NCI-H1930 (cell line): ENCODE data around the gene PI4KA.

Experiments
- DNase-seq, 2 experiments: peaks; one replicate each; lab custom pipeline; 2025; lab: John Stamatoyannopoulos, UW

PI4KA gene

DNA sequence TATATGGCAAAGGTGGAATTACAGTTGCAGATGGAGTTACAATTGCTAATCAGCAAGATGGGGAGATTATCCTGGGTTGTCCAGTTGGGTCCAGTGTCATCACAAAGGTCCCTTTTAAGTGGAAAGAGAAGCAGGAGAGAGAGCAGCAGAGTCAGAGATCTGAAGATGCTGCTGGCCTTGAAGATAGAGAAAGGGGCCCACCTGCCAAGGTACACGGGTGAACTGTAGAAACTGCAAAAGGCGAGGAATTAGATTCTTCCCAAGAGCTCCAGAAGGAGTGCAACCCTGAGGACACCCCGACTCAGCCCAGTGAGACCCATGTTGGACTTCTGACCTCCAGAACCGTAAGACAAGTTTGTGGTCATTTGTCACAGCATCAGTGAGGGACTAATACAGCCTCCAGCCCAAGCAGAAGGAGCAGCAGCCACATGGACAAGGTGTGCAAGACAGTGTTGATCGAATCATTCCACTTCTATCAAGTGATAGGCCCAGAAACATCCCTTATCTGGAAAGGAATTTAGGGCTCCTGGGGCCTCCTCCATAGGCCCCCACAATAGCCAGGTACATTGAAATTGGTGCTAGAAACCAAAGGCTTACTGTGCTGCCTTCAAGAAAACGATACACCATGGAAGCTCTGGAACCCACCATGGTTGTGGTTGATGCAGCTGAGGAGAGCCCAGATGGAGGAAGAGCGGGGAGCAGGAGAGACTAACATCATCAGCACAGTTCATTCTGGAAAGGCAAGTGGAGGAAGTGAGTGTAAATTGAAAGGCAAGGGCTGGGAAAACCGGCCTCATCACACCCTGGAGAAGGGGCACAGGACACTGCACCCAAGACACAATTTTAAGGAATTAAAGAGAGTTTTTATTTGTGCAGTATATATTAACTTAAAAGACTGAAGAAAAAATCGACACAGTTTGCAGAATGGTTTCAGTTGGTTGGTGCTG is 23.5 kb upstream of the PI4KA start:
- DNase-seq, result no peak

DNA sequence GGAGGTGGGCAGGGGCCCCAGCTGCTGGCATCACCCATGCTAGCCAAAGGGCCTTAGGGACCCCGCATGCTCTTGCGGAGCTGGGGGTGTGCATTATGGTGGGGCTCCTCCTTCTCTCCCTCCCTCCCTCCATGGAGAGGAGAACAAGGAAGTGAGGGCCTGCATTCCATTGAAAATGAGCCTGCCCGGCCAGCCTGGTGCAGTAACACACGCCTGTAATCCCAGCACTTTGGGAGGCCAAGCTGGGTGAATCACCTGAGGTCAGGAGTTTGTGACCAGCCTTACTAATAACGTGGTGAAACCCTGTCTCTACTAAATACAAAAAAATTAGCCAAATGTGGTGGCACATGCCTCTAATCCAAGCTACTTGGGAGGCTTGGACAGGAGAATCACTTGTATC is 22.6 kb upstream of the PI4KA start:
- DNase-seq, result no peak

DNA sequence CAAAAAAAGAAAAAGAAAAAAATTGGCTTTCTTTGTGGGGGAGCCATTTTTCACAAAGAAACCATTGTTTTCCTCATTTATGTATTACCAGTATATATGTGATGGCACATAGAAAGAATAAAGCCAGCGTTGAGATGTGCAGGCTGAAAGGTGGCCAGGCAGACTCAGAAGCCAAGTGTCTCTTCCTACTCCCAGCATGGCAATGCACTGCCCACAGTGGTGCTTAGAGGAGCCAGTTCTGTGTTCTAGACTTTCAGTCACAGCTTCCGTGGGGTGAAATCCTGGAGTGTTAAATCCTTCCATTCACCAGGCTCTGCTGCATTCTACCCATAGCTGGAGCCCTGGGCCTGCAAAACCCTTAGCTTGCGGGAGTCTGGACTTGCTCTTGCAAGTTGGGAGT is 19.1 kb upstream of the PI4KA start:
- DNase-seq, result no peak

DNA sequence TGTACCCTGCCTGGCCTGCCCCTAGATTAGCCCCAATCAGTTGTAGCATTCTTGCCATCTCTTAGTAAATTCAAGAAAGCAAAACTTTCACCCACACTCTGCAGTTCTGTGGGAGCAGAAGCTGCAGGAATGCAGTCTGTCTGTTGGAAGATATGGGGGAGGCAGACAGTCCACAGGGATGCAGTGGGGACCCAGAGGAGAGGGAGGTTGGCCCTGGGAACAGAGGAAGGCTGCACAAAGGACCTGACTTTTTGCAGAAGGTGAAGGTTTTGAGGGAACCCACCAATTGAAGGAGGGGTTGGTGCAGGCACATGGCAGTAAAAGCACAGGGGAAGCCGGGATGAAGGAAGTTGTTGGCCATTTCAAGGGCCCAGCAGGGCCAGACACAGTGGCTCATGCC is 16.7 kb upstream of the PI4KA start:
- DNase-seq, result no peak

DNA sequence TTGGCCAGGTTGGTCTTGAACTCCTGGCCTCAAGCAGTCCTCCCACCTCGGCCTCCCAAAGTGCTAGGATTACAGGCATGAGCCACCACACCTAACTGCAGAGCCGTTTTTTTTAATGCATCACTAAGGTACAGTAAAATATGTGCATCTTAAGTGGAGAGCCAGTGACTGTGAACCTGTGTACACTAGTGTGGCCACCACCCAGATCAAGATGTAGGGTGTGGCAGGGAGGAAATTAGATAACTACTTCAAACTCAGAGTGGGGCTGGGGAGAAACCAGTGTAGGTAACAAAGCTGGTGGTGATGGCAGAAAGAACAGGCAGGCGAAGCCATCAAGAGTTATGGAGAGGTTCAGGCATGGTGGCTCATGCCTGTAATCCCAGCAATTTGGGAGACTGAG is 14.6 kb upstream of the PI4KA start:
- DNase-seq, result no peak

DNA sequence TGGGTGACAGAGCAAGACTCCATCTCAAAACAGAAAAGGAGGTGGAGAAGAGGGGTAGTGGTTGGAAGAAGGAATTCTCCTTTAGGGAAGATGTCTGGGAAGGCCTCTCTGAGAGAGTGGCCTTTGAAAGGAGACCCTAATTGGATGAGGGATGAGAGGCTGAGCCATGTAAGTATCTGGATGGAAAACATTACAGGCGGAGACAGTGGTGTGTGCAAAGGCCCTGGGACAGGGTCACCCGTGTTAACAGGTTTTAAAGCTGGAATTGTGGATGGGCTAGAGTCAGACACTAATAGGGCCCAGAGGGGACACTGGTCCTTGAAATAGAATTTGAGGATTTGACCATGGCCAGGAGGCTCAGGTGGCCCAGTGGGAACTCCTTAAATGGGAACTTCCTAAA is 10.6 kb upstream of the PI4KA start:
- no peak for DNase-seq

DNA sequence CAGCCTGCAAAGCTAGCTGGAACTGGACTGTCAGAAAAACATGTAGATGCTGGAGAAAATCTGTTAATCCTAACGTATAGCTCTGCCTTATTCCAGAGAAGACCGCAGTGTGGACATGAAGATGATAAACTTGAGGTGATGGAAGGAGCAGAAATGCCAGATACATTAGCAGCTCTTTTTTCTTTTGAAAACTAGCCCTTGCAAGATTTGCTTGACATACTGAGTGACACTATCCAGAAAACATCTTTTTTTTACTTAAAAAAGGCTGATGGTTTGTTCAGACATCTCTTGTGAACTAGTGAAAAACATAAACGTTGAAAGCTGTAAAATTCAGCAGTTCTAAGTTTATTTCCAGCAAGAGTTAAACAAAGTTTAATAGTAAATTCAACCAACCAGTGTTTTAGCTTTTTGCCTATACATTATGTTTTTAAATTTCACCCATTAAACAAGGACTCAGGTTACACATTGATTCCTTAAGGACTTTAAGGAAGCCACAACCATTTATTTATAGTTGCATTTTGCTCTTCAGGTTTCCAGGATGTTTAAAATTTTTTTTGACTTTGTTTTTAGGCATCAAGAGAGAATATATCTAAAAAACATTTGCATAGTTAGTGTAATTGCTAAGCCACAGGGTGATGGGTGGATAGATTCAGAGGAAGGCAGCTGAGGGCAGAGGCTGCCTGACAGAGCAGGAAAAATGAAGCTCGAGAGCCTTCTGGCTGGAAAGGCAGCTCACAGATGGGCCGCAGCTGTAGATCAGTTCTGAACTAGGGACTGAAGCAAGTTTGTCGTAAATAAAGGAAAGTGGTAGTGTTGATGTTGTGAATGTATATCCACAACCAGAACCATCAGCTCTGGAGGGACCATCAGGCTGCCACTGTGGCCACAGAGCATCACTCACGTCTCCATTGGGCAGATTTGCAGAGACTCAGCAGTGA is 9.7 kb upstream of the PI4KA start:
- no peak for DNase-seq

DNA sequence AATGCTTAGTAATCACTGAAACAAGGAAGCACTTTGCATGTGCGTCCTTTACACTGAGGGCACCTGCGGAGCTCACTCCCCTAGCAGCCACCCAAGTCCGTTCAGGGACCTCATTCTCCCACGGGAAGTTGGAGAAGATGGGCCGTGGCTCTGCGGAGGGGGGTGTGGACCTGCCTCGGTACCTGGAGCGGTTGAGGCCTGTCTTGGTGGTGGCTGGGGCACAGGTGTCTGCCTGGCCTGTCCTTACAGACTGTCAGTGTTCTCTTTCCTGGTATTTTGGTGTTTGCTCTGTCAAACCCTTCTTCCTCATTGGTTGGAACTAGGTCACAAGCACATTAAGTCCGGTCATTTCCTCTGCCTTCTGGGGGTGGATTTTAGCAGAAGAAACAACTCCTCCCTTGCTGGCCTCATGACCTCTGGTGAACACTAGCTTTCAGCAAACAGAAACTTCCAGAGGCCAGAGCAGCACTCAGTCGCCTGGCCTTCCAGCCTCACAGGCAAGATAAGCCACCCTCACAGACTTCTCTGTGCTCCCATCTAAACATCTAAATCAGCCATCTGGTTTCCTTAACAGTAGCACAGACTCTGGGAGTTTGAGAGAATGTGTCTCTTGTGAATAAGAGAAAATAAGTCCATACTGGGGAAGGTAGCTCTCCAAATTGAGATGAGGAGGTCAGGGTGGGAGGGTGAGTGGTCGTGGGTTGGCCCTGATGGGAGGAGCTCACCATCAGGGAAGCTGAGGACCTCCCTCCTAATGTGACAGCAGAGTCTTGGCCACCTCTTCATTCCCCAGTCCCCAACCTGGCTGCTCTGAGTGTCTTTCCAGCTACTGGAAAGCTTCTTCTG is 8.8 kb upstream of the PI4KA start:
- no peak for DNase-seq

DNA sequence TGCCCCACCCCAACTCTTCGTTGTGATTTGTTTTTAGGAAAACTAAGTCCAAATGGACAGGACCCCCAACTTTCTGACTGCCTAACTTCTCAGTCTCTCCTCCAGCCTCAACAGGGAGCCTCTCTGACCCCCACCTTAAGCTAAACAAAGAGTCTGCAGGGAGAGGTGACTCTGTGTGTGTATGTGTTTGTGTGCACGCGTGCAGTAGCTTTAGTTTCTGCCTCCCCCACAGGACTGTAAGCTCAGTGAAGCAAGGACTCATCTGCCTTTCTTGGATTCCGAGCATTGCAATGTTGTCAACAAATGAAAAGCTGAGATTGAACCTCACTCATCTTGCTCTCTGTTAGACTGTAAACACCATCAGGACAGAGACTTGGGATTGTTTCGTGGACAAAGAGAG is 8.1 kb upstream of the PI4KA start:
- DNase-seq, result no peak

DNA sequence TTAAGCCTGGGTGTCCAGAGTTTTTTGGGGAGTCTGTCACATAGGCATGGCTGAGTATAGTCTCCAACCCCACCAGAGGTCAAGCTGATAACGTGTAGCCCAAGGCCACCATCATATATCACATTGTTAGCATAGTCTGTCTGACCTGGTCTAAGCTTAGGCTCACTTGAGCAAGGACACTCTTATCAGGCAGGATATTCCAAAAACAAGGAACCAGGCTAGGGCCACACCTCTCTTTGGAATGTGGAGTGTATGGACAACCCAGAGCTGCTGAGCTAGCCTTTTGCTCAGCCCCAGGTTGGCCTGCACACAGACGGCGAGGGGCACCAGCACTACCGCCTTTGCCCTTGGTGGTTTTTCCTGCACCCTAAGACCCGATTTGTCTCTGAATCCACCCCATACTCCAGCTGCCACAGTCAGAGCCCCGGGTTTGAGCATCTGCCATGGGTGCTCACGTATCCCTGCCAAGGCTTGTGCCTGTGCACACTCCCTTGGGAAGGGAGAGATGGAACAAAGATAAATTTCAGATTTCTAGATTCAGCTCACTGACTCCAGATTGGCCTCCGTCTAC is 7.3 kb upstream of the PI4KA start:
- DNase-seq, result no peak

DNA sequence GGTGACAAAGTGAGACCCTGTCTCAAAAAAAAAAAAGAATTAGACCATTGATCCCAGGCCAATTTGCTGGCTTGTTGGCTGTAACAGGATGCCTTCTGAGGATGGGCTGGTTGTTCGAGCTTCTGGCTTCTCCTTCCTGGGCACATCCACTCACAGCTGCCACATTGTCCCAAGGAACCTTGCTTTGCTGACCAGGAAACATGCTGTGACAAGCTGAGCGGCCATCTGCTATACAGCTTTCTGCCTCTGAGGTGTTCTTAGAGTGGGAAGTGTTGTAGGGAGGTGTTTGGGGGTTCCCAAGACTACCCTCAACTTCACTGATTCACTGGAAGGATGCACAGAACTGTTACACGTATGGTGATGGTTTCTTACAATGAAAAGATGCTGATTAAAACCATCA is 6.7 kb upstream of the PI4KA start:
- no peak for DNase-seq

DNA sequence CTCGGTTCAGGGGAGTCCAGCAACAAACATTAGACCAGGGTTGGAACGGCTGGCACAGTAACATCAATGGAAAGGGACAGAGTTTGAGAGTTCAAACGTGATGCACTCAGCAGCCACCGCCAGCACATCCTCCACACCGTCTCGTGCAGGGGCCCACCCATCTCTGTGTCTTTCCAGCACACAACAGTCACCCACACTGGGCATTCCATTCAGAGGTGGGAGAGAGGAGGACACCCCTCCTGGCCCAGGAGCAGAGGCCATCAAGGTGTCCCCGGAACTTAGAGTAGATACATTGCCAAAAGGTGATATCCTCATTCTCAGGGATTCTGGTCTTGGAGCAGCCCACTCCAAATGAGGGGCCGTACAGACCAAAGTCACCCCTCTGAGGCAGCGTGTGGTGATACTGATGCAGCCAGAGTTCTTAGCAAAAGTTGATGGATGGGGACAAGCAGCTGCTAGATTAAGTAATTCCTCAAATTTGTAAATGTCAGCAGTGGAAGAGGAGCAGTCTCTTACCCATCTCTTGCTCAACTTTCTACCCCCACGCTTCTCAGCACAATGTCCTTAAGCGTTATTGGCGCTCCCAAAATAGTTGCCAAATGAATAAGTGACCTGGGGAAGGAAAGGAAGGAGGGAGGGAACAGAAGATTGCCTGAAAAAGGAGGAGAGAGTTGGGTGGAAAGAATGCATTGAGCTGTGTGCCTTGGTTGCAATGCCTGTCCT is 5.7 kb upstream of the PI4KA start:
- no peak for DNase-seq

DNA sequence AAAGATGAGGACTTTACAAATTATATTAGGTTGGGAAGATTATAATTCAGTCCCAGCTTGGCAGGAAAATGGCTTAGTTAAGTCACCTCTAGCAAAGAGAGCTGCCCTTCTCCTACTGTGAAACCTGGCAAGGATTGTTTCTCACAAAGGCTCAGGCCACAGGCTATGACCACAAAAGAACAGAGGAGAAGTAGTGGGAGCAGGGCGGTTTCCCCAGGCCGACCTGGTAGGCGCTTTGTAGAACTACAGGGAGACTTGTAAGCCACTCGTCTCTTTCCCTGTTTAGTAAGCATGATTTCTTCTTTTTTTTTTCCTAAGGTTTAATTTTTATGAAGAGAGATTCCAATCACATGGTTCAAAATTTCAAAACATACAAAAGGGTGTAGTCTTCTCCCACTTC is 4.8 kb upstream of the PI4KA start:
- DNase-seq, result no peak

DNA sequence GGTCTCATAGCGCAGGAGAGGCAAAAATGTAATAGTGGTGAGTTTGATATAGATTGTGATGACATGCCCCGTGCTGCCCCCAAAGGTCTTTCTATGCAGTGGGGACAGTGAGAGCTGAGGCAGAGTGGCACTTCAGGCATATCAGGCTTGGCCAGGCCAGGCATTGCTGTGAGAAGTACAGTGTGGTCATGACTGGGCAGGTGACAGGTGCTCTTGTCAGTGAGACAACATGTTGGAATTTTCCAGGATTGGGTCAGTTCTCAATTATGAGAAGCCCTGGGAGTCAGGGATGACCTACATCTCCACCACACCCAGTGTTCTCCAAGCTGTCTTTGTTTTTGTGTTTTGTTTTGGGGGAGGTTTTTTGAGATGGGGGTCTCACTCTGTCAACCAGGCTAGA is 3.9 kb upstream of the PI4KA start:
- DNase-seq, result no peak

DNA sequence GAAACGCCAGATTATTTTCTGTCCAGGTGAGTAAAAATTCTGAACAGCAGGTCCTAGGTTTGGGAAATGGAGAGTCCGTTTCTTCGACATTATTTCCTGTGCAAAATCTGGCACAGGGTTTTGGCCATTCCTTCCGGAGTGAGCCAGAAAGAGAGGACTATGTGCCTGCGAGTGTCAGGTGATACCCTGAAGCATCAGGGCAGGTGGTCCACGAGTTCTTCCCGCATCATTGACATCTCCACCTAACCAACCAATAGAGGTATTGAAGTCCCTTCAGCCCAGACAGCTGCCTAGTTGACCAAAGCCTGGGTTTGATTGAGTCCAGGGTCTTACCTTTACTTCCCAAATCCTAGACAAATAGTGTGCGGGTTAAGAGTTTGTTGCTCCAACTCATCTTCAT is 1.0 kb upstream of the PI4KA start:
- no peak for DNase-seq

DNA sequence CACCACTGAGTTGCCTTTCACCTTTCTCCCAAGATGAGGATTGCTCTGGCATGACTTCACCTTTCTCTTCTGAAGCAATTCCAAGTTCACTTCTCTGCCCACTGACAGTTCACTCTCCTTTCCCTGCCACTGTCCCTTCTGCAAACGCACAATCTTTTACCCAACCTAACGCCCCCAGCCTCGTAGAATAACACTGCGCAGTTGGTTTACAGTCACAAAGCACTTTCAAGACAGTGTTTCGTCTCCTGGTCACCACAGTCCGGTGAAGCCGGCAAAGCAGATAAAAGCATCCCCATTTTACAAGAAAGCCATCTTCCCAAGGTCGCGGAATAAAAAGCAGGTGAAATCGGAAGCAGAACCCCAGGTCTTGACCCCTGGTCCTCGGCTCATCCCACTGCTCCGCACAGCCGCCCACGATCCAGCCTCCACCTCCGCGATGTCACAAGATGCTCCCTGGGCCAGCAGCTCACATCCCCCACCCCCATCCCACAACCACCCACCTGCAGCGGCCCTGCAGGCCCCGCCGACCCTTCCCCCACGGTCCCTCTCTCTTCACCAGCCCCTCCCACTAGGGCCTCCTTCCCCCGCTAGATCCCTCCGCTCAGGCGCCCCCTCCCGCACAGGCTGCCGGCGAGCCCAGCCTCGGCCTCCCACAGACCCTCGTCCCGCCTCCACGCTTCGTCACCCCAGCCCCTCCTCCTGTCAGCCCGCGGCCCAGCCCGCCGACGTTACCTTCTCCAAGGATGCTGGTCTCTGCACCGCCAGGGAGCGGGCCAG is 585 bp downstream of the PI4KA start:
- DNase-seq, result peak; percentile 87 to 89

DNA sequence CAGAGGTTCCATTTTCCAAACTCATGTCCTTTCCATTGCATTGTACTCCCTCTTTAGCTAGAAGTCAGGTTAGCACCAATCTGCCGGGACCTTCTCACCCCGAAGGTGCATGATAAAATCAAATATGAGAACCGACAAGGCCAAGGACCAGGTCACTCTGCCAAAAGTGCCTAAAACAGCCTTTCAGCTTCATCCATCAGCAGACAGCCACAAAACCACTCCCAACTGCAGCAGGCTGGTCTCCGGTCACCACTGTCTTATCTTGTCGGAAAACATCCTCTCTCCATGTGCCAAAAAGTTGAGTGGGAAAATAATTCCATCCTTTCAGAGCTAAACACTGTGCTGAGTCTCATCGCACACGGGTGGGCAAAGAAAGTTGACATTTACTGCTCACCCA is 1.4 kb downstream of the PI4KA start:
- DNase-seq, result no peak

DNA sequence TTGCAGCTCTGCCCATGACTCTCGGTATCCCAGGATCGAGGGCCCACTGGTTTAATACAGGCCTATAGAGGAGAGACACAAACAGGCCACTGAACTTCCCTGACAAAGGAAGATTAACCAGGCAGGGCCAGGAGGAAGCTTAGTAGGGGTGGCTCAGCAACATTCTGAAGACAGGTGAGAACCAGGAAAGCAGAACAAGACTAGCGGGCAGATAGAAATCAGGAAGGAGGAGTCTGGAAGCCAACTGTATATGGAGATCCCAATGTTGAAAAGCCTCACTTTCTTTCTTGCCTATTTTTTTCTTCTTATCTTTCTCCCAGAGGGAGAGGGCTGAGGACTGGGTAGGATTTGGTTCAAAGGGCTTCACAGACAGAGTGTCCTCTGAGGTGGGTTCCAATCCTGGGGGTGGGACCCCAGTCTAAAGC is 5.4 kb downstream of the PI4KA start:
- DNase-seq, result no peak

DNA sequence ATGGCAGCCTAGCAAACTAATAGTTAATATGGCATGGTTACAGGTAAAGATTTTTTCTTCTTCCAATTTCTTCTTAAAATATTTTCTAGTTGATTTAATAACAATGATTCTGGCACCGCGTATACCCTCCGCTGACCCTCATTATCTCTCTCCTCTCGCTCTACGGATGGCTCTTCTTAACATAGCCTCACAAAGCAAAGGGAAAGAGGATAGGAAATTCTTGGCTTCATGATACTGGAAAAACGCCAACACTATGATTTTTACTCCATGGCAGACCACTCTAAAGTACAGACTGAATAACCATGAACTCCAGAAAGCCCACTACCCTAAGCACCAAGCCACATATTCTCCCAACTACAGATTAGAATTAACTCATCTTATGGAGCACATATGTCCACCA is 6.1 kb downstream of the PI4KA start:
- DNase-seq, result no peak

DNA sequence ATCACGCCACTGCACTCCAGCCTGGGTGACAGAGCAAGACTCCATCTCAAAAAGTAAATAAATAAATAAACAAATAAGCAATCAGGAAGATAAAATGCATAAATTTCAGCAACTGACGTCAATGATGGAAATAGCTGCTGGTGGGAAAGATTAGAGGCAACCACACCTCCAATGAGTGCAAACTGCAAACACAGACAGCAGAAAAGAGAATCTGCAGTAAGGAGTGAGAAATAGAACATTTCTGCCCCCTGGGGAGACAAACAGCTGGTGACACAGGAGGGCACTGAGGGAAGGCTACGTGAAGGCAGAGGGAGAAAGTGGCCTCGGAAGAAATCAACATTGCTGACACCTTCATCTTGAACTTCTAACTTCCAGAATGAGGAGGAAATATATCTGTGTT is 6.5 kb downstream of the PI4KA start:
- DNase-seq, result no peak
